Measurements from ENCODE around the gene NEMP1.

The NEMP1 gene

GRCh38 chr12:57119294-57120085 lies 40.9 kb upstream of the NEMP1 start:
- no peaks in the 10 kb centered on the region for H3K9me3 ChIP-seq (ENCODE audit: control insufficient read depth in 2 of 2, low read length in 2 of 2)
- H3K4me3 ChIP-seq (ENCODE audit: low read length in 2 of 2) = no peak overlapping the region
- H3K9ac ChIP-seq (ENCODE audit: low read depth in 1 of 2, low read length in 2 of 2) = no peak overlapping the region
- no peaks in the 10 kb centered on the region for H3K36me3 ChIP-seq (ENCODE audit: control insufficient read depth in 2 of 2, insufficient read depth in 2 of 2, low read length in 2 of 2)
- H3K4me1 ChIP-seq (ENCODE audit: control insufficient read depth in 2 of 2, insufficient read depth in 2 of 2, low read length in 2 of 2) = no peaks in the 10 kb centered on the region
- no peak overlapping the region for H3K27ac ChIP-seq (ENCODE audit: low read depth in 2 of 2, low read length in 2 of 2)
- no peaks in the 10 kb centered on the region for H3K27me3 ChIP-seq (ENCODE audit: control insufficient read depth in 2 of 2, insufficient read depth in 2 of 2, low read length in 2 of 2)

GRCh38 chr12:57118711-57119271 lies 40.2 kb upstream of the NEMP1 start:
- H3K27ac ChIP-seq (ENCODE audit: low read depth in 2 of 2, low read length in 2 of 2) = no peak overlapping the region
- no peaks in the 10 kb centered on the region for H3K36me3 ChIP-seq (ENCODE audit: control insufficient read depth in 2 of 2, insufficient read depth in 2 of 2, low read length in 2 of 2)
- H3K9ac ChIP-seq (ENCODE audit: low read depth in 1 of 2, low read length in 2 of 2) = no peak overlapping the region
- no peak overlapping the region for H3K4me3 ChIP-seq (ENCODE audit: low read length in 2 of 2)
- no peaks in the 10 kb centered on the region for H3K9me3 ChIP-seq (ENCODE audit: control insufficient read depth in 2 of 2, low read length in 2 of 2)
- H3K4me1 ChIP-seq (ENCODE audit: control insufficient read depth in 2 of 2, insufficient read depth in 2 of 2, low read length in 2 of 2) = no peaks in the 10 kb centered on the region
- no peaks in the 10 kb centered on the region for H3K27me3 ChIP-seq (ENCODE audit: control insufficient read depth in 2 of 2, insufficient read depth in 2 of 2, low read length in 2 of 2)

- H3K4me1 ChIP-seq (ENCODE audit: control insufficient read depth in 2 of 2, insufficient read depth in 2 of 2, low read length in 2 of 2) = peaks cover 3 to 8% of the 10 kb centered on the region in 2 donors
- no peaks in the 10 kb centered on the region for H3K36me3 ChIP-seq (ENCODE audit: control insufficient read depth in 2 of 2, insufficient read depth in 2 of 2, low read length in 2 of 2)
- H3K9me3 ChIP-seq (ENCODE audit: control insufficient read depth in 2 of 2, low read length in 2 of 2) = no peaks in the 10 kb centered on the region
- no peaks in the 10 kb centered on the region for H3K27me3 ChIP-seq (ENCODE audit: control insufficient read depth in 2 of 2, insufficient read depth in 2 of 2, low read length in 2 of 2)
- H3K4me3 ChIP-seq (ENCODE audit: low read length in 2 of 2) = no peak overlapping the region
- no peak overlapping the region for H3K27ac ChIP-seq (ENCODE audit: low read depth in 2 of 2, low read length in 2 of 2)
- no peak overlapping the region for H3K9ac ChIP-seq (ENCODE audit: low read depth in 1 of 2, low read length in 2 of 2)
Measured at GRCh38 chr12:57116580-57117281, 38.1 kb upstream of the NEMP1 start.

GRCh38 chr12:57112492-57113294 lies 34.1 kb upstream of the NEMP1 start:
- Histone ChIP-seq H3K27ac (ENCODE audit: low read depth in 2 of 2, low read length in 2 of 2) (peak overlapping the region; percentile 99 to 100), H3K4me1 (ENCODE audit: control insufficient read depth in 2 of 2, insufficient read depth in 2 of 2, low read length in 2 of 2) (peaks cover 18 to 23% of the 10 kb centered on the region in 2 donors), H3K36me3 (ENCODE audit: control insufficient read depth in 2 of 2, insufficient read depth in 2 of 2, low read length in 2 of 2) (peaks cover 7 to 8% of the 10 kb centered on the region in 2 donors), H3K9me3 (ENCODE audit: control insufficient read depth in 2 of 2, low read length in 2 of 2) (no peaks in the 10 kb centered on the region), H3K9ac (ENCODE audit: low read depth in 1 of 2, low read length in 2 of 2) (peak overlapping the region; percentile 99), H3K27me3 (ENCODE audit: control insufficient read depth in 2 of 2, insufficient read depth in 2 of 2, low read length in 2 of 2) (no peaks in the 10 kb centered on the region), H3K4me3 (ENCODE audit: low read length in 2 of 2) (peak overlapping the region; percentile 95 to 98)

GRCh38 chr12:57111031-57111734 lies 32.6 kb upstream of the NEMP1 start, which contains the start of gene STAT6:
Gene STAT6, minus strand, starts transcription at chr12:57111362. Its CDS starts 3,084 bp downstream, at chr12:57108278.
- Histone ChIP-seq H3K36me3 (ENCODE audit: control insufficient read depth in 2 of 2, insufficient read depth in 2 of 2, low read length in 2 of 2) (peaks cover 21 to 22% of the 10 kb centered on the region in 2 donors), H3K9ac (ENCODE audit: low read depth in 1 of 2, low read length in 2 of 2) (peak within 1 kb of the TSS; percentile 99), H3K4me1 (ENCODE audit: control insufficient read depth in 2 of 2, insufficient read depth in 2 of 2, low read length in 2 of 2) (peaks cover 18 to 23% of the 10 kb centered on the region in 2 donors), H3K9me3 (ENCODE audit: control insufficient read depth in 2 of 2, low read length in 2 of 2) (no peaks in the 10 kb centered on the region), H3K4me3 (ENCODE audit: low read length in 2 of 2) (peak within 1 kb of the TSS; percentile 95 to 98), H3K27me3 (ENCODE audit: control insufficient read depth in 2 of 2, insufficient read depth in 2 of 2, low read length in 2 of 2) (no peaks in the 10 kb centered on the region), H3K27ac (ENCODE audit: low read depth in 2 of 2, low read length in 2 of 2) (peak within 1 kb of the TSS; percentile 99 to 100)

- Histone ChIP-seq H3K4me1 (ENCODE audit: control insufficient read depth in 2 of 2, insufficient read depth in 2 of 2, low read length in 2 of 2) (peaks cover 18 to 23% of the 10 kb centered on the region in 2 donors), H3K9ac (ENCODE audit: low read depth in 1 of 2, low read length in 2 of 2) (peak overlapping the region; percentile 99), H3K27ac (ENCODE audit: low read depth in 2 of 2, low read length in 2 of 2) (peak overlapping the region; percentile 99 to 100), H3K9me3 (ENCODE audit: control insufficient read depth in 2 of 2, low read length in 2 of 2) (no peaks in the 10 kb centered on the region), H3K27me3 (ENCODE audit: control insufficient read depth in 2 of 2, insufficient read depth in 2 of 2, low read length in 2 of 2) (no peaks in the 10 kb centered on the region), H3K4me3 (ENCODE audit: low read length in 2 of 2) (peak overlapping the region; percentile 95 to 98), H3K36me3 (ENCODE audit: control insufficient read depth in 2 of 2, insufficient read depth in 2 of 2, low read length in 2 of 2) (peaks cover 30% of the 10 kb centered on the region in 2 donors)
Measured at GRCh38 chr12:57110104-57111030, 31.8 kb upstream of the NEMP1 start.

GRCh38 chr12:57109207-57110103 lies 30.9 kb upstream of the NEMP1 start:
- peaks cover 18 to 23% of the 10 kb centered on the region in 2 donors for H3K4me1 ChIP-seq (ENCODE audit: control insufficient read depth in 2 of 2, insufficient read depth in 2 of 2, low read length in 2 of 2)
- no peaks in the 10 kb centered on the region for H3K9me3 ChIP-seq (ENCODE audit: control insufficient read depth in 2 of 2, low read length in 2 of 2)
- H3K4me3 ChIP-seq (ENCODE audit: low read length in 2 of 2) = peak overlapping the region; percentile 95 to 98
- peak overlapping the region; percentile 99 for H3K9ac ChIP-seq (ENCODE audit: low read depth in 1 of 2, low read length in 2 of 2)
- no peaks in the 10 kb centered on the region for H3K27me3 ChIP-seq (ENCODE audit: control insufficient read depth in 2 of 2, insufficient read depth in 2 of 2, low read length in 2 of 2)
- peak overlapping the region in 1 of 2 donors; percentile 99 for H3K27ac ChIP-seq (ENCODE audit: low read depth in 2 of 2, low read length in 2 of 2)
- peaks cover 39% of the 10 kb centered on the region in 2 donors for H3K36me3 ChIP-seq (ENCODE audit: control insufficient read depth in 2 of 2, insufficient read depth in 2 of 2, low read length in 2 of 2)

GRCh38 chr12:57107456-57108155 lies 29.0 kb upstream of the NEMP1 start:
- Histone ChIP-seq H3K9ac (ENCODE audit: low read depth in 1 of 2, low read length in 2 of 2) (peak overlapping the region in 1 of 2 donors; percentile 6), H3K36me3 (ENCODE audit: control insufficient read depth in 2 of 2, insufficient read depth in 2 of 2, low read length in 2 of 2) (peaks cover 47 to 48% of the 10 kb centered on the region in 2 donors)

More at GRCh38 chr12:57107456-57108155, 29.0 kb upstream of the NEMP1 start:
- Histone ChIP-seq H3K9me3 (ENCODE audit: control insufficient read depth in 2 of 2, low read length in 2 of 2) (no peaks in the 10 kb centered on the region), H3K4me3 (ENCODE audit: low read length in 2 of 2) (no peak overlapping the region), H3K4me1 (ENCODE audit: control insufficient read depth in 2 of 2, insufficient read depth in 2 of 2, low read length in 2 of 2) (peaks cover 19 to 24% of the 10 kb centered on the region in 2 donors), H3K27ac (ENCODE audit: low read depth in 2 of 2, low read length in 2 of 2) (no peak overlapping the region), H3K27me3 (ENCODE audit: control insufficient read depth in 2 of 2, insufficient read depth in 2 of 2, low read length in 2 of 2) (no peaks in the 10 kb centered on the region)
